ENCODE results near the gene SPINT1. TPM values are rescaled to one million over a fixed set of nuclear protein-coding genes. Genes with fewer than 3 reads are reported as not detected.

Gene SPINT1
- total and polyA plus RNA-seq, 2 of the 13 experiments (the other 11 are each of a cell fraction or from before 2014, with no cell fraction given), result 0.49 to 2.5 TPM

DNA sequence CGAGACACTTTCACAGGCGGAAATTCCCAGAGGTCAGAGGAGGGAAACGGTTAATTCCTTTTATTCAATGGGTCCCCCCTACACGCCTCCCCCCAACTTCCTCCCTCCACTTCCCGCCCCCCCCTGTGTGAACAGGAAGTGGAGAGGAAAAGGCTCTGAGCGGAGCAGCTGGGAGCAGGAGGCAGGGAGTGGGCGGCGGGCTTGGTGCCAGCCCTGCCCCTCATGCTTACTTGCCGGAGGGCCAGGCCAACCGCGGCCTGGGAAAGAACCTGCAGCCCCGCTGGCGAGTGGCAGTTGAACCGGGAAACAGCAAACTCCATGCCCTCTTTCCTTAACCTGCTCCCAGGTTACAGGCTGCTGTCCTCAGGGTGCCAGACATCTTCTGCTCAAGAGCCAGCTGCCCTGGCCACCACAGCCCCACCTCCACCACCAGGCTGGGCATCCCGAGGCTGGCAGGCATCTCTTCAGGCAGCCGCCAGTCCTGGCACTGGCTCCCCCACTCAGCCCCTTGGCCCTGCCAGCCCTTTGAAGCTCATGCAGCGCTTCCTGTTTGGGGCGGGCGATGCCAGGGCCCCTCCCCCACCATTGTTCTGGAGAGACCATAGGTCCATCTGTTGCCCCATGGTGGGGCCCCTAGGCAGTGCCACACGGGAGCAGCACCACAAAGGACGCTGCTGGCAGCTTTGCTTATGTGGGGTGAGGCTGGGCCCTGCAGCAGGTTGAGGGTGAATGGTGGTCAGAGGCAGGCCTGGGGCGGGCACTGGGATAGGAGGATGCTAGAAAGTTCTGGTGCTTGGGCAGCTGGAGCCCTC lies 63.3 kb downstream of the SPINT1 start:
- intact Hi-C loops (cut with micrococcal nuclease; ENCODE audit: unreplicated experiment) (loop anchor here (1.0 to 5.0 kb wide), 3 partner anchors 35 to 425 kb away; partner anchors contain the start of genes NUSAP1 and OIP5), in situ Hi-C loops (cut with HindIII; ENCODE audit: extremely low pct_ligation_motif_present, low pct_unique_long_range_greater_than_20kb) (loop anchor here (5.0 kb wide), 1 partner anchor 115 kb away; no protein-coding TSS in a partner anchor)
- no TSS peak for BruUV-seq (replicated peaks)
- Histone ChIP-seq H2AFZ (ENCODE audit: low read length) (no peak overlapping the region), H3K4me2 (ENCODE audit: low read depth, low read length) (peak overlapping the region; percentile 98), H3K36me3 (replicated peaks in 1 of 2; ENCODE audit: control insufficient read depth in 1 of 2, insufficient read depth in 2 of 2, low read length in 2 of 2) (peaks cover 7 to 17% of the 10 kb centered on the region in 2 experiments; a peak in 4 of 5 replicates), H3K27ac (ENCODE audit: extremely low read length, insufficient read depth, low read length) (no peak overlapping the region), H3K9me3 (ENCODE audit: low read length) (no peaks in the 10 kb centered on the region), H3K9ac (ENCODE audit: insufficient read depth, low read depth, low read length) (peak overlapping the region; percentile 61), H3K4me1 (ENCODE audit: insufficient read depth, low read length) (peaks cover 60% of the 10 kb centered on the region), H3K27me3 (ENCODE audit: control insufficient read depth in 1 of 2, insufficient read depth in 2 of 2, low read length in 2 of 2) (no peaks in the 10 kb centered on the region; a peak in 1 of 5 replicates), H3K79me2 (ENCODE audit: insufficient read depth, low read length) (no peaks in the 10 kb centered on the region), H4K20me1 (ENCODE audit: insufficient read depth, low read length) (no peaks in the 10 kb centered on the region), H3K4me3 (replicated peaks in 1 of 3; ENCODE audit: insufficient read depth in 1 of 3, low read depth in 2 of 3, low read length in 3 of 3) (peak overlapping the region; percentile 62 to 83 (median 67))
- ChIA-PET POLR2A (interaction anchor here (1.0 to 2.1 kb wide), 5 partner anchors 11 to 34 kb away, joined by 3 to 6 read pairs (median 4); partner anchors contain the start of genes DLL4 and VPS18), CTCF (ENCODE audit: low intra/inter-chr PET ratio, low total read pairs) (interaction anchor here (0.7 to 4.4 kb wide), 4 partner anchors 10 to 277 kb away, joined by 3 to 44 read pairs (median 3); no protein-coding TSS in a partner anchor)
- no peak for FAIRE-seq
- ATAC-seq, result peak; percentile 10
- WGBS (ENCODE audit: low lambda C conversion rate), result 11% methylated on average over 11 of the region's 22 CpGs
- no peak for DNase-seq (ENCODE audit: low spot score)
- no peak for TF ChIP-seq ELF3 (CRISPR knock-in tag; IDR thresholded peaks at IDR 0.05)
- no peak for TF ChIP-seq TBL1XR1 (IDR thresholded peaks at IDR 0.05; ENCODE audit: borderline replicate concordance, low read length, partially characterized antibody)
- TF ChIP-seq ZFP41 (CRISPR knock-in tag; IDR thresholded peaks at IDR 0.05; ENCODE audit: borderline replicate concordance), result no peak
- TF ChIP-seq HNF1B (CRISPR knock-in tag; IDR thresholded peaks at IDR 0.05), result no peak
- peak; percentile 100 for TF ChIP-seq ETV6 (CRISPR knock-in tag; conservative IDR thresholded peaks at IDR 0.05)
- no peak for TF ChIP-seq ATM (IDR thresholded peaks at IDR 0.05; ENCODE audit: borderline replicate concordance)
- TF ChIP-seq SATB2 (CRISPR knock-in tag; IDR thresholded peaks at IDR 0.05), result no peak
- TF ChIP-seq KDM3A (CRISPR knock-in tag; IDR thresholded peaks at IDR 0.05; ENCODE audit: low read depth), result no peak
- no peak for TF ChIP-seq SETDB1 (CRISPR knock-in tag; IDR thresholded peaks at IDR 0.05; ENCODE audit: borderline replicate concordance)
- no peak for TF ChIP-seq HMG20A (CRISPR knock-in tag; IDR thresholded peaks at IDR 0.05; ENCODE audit: borderline replicate concordance)
- no peak for TF ChIP-seq HOXD1 (CRISPR knock-in tag; IDR thresholded peaks at IDR 0.05)
- TF ChIP-seq, protein P1, sequence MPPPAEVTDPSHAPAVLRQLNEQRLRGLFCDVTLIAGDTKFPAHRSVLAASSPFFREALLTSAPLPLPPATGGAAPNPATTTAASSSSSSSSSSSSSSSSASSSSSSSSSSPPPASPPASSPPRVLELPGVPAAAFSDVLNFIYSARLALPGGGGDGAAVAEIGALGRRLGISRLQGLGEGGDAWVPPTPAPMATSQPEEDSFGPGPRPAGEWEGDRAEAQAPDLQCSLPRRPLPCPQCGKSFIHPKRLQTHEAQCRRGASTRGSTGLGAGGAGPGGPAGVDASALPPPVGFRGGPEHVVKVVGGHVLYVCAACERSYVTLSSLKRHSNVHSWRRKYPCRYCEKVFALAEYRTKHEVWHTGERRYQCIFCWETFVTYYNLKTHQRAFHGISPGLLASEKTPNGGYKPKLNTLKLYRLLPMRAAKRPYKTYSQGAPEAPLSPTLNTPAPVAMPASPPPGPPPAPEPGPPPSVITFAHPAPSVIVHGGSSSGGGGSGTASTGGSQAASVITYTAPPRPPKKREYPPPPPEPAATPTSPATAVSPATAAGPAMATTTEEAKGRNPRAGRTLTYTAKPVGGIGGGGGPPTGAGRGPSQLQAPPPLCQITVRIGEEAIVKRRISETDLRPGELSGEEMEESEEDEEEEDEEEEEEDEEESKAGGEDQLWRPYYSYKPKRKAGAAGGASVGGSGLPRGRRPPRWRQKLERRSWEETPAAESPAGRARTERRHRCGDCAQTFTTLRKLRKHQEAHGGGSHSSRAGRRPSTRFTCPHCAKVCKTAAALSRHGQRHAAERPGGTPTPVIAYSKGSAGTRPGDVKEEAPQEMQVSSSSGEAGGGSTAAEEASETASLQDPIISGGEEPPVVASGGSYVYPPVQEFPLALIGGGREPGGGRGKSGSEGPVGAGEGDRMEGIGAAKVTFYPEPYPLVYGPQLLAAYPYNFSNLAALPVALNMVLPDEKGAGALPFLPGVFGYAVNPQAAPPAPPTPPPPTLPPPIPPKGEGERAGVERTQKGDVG (CRISPR knock-in tag; IDR thresholded peaks at IDR 0.05; ENCODE audit: borderline replicate concordance), result no peak
- TF ChIP-seq TARDBP (CRISPR knock-in tag; IDR thresholded peaks at IDR 0.05), result no peak
- TF ChIP-seq, protein P2, sequence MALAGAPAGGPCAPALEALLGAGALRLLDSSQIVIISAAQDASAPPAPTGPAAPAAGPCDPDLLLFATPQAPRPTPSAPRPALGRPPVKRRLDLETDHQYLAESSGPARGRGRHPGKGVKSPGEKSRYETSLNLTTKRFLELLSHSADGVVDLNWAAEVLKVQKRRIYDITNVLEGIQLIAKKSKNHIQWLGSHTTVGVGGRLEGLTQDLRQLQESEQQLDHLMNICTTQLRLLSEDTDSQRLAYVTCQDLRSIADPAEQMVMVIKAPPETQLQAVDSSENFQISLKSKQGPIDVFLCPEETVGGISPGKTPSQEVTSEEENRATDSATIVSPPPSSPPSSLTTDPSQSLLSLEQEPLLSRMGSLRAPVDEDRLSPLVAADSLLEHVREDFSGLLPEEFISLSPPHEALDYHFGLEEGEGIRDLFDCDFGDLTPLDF (CRISPR knock-in tag; IDR thresholded peaks at IDR 0.05), result no peak
